ENCODE results near the gene TBL3. TPM values are rescaled to one million over a fixed set of nuclear protein-coding genes. Genes with fewer than 3 reads are reported as not detected.

Gene TBL3
- total and polyA plus RNA-seq, 9 of the 15 experiments (the other 6 are each of a cell fraction or from before 2014, with no cell fraction given): 0.97 to 117 (median 24.5) TPM

DNA sequence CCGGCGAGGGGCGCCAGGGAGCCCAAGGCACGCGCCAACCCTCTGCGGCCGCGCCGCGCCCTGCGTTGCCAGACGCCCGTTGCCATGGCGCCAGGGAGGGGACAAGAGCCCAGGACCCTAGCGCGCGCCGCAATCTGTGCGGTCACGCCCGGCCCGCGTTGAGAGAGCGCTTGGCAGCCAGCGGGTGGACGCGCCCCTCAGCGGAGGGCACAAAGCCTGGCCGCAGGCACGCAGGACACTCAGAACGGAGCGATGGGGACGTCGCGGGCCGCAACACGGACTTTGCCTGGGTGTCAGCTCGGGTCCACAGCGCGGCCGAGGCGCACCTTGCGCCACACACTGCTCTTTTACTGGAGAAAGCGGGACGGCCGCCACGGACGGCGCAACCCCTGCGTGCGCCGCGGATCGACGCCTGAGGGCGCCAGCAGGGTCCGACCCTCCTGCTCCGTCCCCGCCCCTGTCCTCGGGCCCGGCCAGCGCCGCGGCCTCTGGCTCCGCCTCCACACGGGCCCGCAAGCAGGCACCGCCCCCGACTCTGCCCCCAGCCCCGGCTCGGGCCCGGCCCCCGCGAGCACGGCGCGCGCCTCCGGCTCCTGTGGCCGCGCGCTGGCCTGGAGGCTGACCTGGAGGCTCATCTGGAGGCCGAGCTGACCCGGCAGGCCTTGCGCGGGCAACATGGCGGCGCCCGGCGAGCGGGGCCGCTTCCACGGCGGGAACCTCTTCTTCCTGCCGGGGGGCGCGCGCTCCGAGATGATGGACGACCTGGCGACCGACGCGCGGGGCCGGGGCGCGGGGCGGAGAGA, 11.9 kb downstream of the TBL3 start, which contains the start of gene GFER (continued):
- TF ChIP-seq, protein P1, sequence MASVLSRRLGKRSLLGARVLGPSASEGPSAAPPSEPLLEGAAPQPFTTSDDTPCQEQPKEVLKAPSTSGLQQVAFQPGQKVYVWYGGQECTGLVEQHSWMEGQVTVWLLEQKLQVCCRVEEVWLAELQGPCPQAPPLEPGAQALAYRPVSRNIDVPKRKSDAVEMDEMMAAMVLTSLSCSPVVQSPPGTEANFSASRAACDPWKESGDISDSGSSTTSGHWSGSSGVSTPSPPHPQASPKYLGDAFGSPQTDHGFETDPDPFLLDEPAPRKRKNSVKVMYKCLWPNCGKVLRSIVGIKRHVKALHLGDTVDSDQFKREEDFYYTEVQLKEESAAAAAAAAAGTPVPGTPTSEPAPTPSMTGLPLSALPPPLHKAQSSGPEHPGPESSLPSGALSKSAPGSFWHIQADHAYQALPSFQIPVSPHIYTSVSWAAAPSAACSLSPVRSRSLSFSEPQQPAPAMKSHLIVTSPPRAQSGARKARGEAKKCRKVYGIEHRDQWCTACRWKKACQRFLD (CRISPR knock-in tag; IDR thresholded peaks at IDR 0.05): peak; percentile 93
- no peak for TF ChIP-seq CAMTA2 (CRISPR knock-in tag; conservative IDR thresholded peaks at IDR 0.05)
- TF ChIP-seq HSF4 (CRISPR knock-in tag; IDR thresholded peaks at IDR 0.05; ENCODE audit: borderline replicate concordance): no peak
- 0 out of 2 replicates have a peak, but pooled peaks have one; percentile 25 for TF ChIP-seq TEAD4 (IDR thresholded peaks at IDR 0.05; ENCODE audit: low read length)
- TF ChIP-seq TEAD4 (CRISPR knock-in tag; IDR thresholded peaks at IDR 0.05; ENCODE audit: borderline replicate concordance): no peak
- TF ChIP-seq THAP7 (CRISPR knock-in tag; IDR thresholded peaks at IDR 0.05): peak; percentile 38; the same call in 1 of the 2 replicates
- TF ChIP-seq ZNF143 (CRISPR knock-in tag; IDR thresholded peaks at IDR 0.05): peak; percentile 82
- TF ChIP-seq MEF2A (IDR thresholded peaks at IDR 0.05; ENCODE audit: control insufficient read depth, low read depth, low read length): no peak
- no peak for TF ChIP-seq ZNF764 (CRISPR knock-in tag; IDR thresholded peaks at IDR 0.05; ENCODE audit: low read depth)
- no peak for TF ChIP-seq XRCC5 (IDR thresholded peaks at IDR 0.05; ENCODE audit: low read depth, low read length)
- no peak for TF ChIP-seq MCM5 (IDR thresholded peaks at IDR 0.05; ENCODE audit: low read depth)
- TF ChIP-seq, protein P2, sequence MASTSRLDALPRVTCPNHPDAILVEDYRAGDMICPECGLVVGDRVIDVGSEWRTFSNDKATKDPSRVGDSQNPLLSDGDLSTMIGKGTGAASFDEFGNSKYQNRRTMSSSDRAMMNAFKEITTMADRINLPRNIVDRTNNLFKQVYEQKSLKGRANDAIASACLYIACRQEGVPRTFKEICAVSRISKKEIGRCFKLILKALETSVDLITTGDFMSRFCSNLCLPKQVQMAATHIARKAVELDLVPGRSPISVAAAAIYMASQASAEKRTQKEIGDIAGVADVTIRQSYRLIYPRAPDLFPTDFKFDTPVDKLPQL (IDR thresholded peaks at IDR 0.05; ENCODE audit: extremely low read depth, insufficient read length): no peak
- no peak; the same call in 1 of the 2 replicates for TF ChIP-seq NCOR1 (IDR thresholded peaks at IDR 0.05)
- TF ChIP-seq ZNF165 (CRISPR knock-in tag; IDR thresholded peaks at IDR 0.05; ENCODE audit: borderline replicate concordance): no peak
- no peak for TF ChIP-seq ZNF830 (CRISPR knock-in tag; IDR thresholded peaks at IDR 0.05)
- TF ChIP-seq, protein P3, sequence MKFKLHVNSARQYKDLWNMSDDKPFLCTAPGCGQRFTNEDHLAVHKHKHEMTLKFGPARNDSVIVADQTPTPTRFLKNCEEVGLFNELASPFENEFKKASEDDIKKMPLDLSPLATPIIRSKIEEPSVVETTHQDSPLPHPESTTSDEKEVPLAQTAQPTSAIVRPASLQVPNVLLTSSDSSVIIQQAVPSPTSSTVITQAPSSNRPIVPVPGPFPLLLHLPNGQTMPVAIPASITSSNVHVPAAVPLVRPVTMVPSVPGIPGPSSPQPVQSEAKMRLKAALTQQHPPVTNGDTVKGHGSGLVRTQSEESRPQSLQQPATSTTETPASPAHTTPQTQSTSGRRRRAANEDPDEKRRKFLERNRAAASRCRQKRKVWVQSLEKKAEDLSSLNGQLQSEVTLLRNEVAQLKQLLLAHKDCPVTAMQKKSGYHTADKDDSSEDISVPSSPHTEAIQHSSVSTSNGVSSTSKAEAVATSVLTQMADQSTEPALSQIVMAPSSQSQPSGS (CRISPR knock-in tag; IDR thresholded peaks at IDR 0.05): no peak
- peak; percentile 69 for TF ChIP-seq SAP30 (IDR thresholded peaks at IDR 0.05; ENCODE audit: borderline replicate concordance, insufficient read depth, low read depth, low read length, poor library complexity, severe bottlenecking)
- TF ChIP-seq DPF2 (IDR thresholded peaks at IDR 0.05): no peak
- TF ChIP-seq BCOR (IDR thresholded peaks at IDR 0.05): no peak
- TF ChIP-seq RCOR1 (IDR thresholded peaks at IDR 0.05; ENCODE audit: borderline replicate concordance in 1 of 2, low read depth in 2 of 2, low read length in 2 of 2): peak in 1 of 2 experiments; percentile 3; a peak in 2 of 4 replicates
- TF ChIP-seq NFIX (CRISPR knock-in tag; IDR thresholded peaks at IDR 0.05; ENCODE audit: low read depth): no peak
- peak; percentile 70 for TF ChIP-seq CTCFL (IDR thresholded peaks at IDR 0.05; ENCODE audit: borderline replicate concordance, insufficient read depth, low read depth, low read length, poor library complexity, severe bottlenecking)
